NOMO-1 (cell line): Measurements from ENCODE around the gene U2AF2.

ENCODE experiments used
- DNase-seq, 2 experiments: peaks; one replicate each; lab custom pipeline; 2025; ENCODE audit not compliant: unreplicated experiment in 2 of 2; lab: John Stamatoyannopoulos, UW

U2AF2 gene

DNA sequence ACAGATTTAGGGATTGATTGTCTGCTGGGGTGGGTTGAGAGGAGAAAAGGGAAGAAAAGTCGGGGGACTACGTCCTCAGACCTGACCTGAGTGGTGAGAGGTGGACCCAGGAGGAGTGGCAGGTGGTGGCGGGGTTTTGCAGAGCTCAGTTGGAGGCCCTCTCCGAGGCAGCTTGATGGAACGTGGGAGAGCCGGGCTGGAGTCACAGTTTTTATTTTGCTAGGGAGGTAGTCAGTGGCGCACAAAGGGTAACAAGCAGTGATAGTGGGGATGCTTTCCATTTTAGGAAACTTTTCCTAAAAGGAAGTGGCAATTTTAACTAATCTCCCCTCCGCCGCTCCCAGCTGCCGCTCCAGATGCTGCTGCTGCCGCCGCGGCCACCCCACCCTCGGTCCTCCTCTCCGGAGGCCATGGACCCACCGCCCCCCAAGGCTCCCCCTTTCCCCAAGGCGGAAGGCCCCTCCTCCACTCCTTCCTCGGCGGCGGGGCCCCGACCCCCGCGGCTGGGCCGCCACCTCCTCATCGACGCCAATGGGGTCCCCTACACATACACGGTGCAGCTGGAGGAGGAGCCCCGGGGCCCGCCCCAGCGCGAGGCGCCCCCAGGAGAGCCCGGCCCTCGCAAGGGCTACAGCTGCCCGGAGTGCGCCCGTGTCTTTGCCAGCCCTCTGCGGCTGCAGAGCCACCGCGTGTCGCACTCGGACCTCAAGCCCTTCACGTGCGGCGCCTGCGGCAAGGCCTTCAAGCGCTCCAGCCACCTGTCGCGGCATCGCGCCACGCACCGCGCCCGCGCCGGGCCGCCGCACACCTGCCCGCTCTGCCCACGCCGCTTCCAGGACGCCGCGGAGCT is 12.5 kb upstream of the U2AF2 start:
- no peak for DNase-seq

DNA sequence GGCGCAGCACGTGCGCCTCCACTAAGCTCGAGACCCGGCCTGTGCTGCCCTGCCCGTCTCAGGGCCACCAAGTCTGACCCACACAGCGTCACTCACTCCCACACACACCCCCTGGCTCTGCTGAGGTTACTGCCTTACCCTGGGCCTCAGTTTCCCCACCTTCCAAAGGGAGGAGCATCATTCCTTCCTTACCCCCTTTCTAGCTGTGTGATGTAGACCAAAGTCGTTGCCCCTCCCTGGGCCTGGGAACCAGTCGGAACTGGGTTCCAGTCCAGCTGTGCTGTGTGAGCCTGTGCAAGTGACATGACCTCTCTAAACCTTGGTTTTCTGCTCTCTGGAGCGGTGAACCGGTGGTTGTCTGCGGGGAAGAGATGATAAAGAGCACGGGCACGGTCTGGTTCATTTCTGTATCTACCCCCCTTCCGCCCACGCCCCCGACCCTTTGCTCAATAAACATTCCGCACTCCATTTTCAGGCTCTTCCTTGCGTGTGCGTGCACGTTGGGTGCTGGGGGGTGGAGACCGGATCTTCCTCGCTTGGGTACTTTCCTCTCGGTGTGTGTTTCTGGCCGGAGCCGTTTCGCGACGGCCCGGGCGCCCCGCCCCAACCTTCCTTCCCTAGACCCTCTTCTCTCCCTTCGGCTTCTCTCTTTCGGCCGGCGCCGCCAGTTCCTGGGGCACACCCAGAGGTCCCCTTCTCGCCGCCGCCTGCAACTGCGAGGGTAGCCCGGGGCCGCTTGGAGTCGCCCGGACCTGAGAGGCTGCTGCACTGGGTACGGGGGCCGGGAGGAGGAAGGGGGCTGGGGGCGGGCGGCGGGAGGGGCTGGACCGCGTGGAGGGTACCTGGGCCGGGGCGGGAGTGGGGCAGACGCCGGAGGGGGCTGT is 11.6 kb upstream of the U2AF2 start, which contains the start of gene ZNF581:
ZNF581 (plus strand) TSS at position 647 of the 884 bp plus-strand sequence. CDS start 923 bp downstream, outside the sequence.
- DNase-seq: peak; percentile 66 to 68

DNA sequence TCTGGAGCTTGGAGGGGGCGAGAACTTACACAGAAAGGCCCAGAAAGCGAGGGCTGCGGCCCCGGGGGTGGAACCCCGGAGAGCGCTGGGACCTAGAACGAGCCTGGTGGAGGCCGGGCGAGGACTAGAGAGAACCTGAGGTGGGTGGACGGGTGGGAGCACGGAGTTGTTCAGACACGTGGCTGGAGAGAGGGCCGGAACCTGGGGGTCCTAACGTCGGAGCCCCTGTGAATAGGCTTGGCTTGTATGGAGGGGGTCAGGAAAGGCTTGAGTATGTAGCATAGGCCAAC is 11.0 kb upstream of the U2AF2 start:
- no peak for DNase-seq

DNA sequence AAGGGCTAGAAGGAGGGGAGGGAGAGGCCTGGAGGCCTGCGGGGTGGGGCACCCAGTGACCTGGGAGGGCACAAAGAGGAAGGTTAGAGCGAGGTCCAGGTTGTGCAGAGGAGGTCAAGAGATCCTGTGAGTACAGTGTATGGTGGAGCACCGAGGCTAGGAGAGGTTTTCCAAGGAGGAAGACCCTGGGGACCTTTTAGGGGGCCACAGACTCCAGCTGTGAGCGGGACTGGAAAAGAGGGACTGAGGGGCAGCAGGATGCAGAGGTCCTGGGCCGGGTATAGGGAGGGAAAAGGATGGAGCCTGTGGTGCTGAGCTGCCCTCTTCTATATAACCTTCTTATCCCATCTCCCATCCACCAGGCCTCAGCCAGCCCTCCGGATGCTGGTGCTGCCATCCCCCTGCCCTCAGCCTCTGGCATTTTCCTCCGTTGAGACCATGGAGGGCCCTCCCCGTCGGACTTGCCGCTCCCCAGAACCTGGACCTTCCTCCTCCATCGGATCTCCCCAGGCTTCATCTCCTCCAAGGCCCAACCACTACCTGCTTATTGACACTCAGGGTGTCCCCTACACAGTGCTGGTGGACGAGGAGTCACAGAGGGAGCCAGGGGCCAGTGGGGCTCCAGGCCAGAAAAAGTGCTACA is 10.5 kb upstream of the U2AF2 start:
- DNase-seq: no peak

DNA sequence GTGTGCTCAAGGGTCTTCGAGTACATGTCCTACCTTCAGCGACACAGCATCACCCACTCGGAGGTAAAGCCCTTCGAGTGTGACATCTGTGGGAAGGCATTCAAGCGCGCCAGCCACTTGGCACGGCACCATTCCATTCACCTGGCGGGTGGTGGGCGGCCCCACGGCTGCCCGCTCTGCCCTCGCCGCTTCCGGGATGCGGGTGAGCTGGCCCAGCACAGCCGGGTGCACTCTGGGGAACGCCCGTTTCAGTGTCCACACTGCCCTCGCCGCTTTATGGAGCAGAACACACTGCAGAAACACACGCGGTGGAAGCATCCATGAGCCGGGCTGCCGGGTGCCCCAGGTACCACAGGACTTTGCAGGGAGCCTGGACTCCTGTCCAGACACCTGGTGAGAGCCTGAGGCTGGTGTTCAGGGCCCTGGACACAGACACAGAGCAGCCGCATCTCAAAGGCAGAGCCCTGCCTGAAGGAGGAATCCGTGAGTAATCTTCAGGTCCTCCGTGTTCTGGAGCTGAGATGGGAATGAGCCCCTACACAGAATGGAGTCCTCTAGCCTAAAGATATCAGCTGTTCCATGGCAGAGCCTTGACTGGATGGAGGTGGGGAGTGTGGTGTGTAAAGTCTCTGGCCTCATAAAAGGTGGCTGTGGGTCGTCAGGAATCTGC is 9.9 kb upstream of the U2AF2 start:
- no peak for DNase-seq

DNA sequence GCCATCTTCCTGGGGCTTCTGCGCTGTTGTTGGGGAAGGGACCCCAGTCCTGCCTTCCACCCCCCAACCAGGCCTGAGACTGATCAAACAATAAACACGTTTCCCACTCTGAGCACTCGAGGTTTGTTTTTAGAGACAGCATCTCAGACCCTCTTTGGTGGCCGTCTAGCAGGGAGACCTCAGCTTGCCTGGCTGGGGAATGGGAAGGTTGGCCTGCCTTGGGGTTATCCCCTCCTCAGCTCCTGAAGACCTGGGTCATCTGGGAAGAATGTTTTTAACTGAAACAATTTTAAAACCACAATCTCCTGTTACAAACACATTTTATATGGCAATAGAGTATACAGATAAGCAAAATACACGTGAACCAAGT is 9.3 kb upstream of the U2AF2 start:
- DNase-seq: no peak

DNA sequence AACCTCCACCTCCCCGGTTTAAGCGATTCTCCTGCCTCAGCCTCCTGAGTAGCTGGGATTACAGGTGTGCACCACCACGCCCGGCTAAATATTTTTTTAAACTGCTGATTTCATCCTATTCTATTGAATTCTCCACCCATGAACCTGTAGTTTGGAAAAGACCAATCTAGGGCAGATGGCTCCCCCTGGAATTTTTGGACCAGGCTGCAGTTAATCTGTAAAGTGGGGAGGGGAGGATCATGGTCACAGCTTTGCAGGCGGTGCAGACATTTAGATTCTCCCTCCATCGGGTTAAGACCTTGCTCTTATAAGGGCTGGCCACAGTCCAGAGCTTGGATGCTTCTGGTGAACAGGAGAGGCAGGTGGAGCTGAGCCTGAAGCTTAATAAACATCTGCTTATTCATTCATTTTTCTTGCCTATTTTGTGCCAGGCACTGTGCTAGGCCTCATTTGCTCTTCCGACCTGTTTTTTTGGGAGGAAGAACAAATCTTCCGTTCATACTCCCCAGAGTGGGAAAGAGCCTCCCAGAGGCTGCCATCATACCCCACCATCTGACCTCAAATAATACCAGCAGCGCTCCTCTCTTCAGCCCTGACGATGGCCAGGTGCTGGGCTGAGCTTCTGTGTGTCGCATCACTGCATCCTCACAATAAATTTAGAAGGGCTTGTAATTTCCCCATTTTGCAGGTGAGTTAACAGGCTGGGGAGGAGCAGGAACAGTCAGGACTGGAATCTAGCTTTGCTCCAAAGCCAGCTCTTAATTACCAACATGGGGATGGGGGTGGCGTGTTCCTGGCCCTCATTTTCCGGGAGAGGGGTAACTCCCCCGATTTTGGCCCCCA is 7.7 kb upstream of the U2AF2 start:
- DNase-seq: no peak

DNA sequence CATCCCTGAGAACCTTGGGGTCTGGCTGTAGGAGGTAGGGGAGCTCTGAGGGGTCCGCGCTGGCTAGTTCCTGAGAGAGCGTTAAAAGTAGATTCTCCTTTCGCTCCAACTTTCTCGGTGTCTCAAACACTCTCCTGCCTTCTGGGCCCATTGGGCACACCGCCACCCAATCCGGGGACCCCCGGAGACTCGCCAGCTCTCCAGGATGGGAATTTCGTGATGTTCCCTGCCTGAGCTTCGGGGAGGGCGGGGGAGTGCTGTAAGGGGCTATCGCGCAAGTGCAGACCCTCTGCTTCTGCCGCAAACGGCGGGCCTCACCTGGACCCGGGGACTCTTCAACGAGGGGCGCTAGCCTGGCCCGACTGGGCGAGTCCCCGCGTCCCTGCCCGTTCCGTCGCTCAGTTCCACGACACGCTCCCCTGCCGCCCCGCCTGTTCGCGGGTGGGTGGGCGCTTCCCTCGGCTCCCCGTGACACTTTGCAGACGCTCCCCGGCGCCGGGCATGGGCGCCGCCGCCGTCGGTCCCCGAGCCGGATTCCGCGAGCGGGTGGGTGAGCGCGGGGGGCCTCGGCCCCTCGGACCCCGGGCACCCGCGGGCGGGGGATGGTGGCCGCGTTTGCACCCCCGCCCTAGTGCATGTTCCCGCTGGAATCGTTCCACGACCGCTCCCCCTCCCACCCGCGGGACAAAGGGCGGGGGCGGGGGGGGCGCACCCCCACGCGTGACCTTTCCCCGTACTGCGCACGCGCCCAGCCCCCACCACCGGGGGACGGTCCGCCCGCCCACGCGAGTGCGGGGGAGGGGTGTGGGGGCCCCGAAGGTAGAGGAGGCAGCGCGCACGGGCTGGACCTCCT is 6.9 kb upstream of the U2AF2 start, which contains the start of gene CCDC106:
CCDC106 (plus strand) TSS at position 481 of the 853 bp plus-strand sequence. CDS start 835 bp downstream, outside the sequence.
- peak; percentile 27 to 40 for DNase-seq

DNA sequence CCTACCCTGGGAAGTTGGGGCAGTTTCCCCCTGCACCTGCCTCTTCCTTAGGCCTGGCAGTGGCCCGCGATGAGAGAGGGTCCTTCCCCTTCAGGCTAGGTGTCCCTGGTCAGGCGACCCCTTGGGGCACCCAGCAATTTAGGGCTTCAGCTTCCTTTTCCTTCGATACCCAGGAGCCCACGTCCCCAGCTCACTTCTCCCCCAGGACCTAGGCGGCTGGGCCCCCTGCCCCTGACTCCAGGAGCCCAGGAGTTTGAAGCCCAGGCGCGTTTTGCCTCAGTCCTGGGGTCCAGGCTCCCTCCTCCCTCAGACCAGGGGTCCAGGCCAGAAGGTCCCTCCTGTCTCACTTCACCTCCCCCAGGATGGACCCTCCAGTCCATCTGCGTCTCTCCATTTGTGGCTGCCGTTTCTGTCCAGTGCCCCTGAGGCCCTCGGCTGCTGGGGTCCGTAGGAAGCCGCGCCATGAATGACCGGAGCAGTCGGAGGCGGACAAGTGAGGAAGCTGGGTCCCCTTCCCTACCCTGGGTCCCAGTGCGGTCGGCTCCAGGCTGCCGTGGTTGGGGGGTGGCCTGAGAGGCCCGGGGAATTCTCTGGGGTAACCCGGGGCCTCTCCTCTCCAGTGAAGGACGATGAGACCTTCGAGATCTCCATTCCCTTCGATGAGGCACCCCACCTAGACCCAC is 6.1 kb upstream of the U2AF2 start:
- DNase-seq: no peak

DNA sequence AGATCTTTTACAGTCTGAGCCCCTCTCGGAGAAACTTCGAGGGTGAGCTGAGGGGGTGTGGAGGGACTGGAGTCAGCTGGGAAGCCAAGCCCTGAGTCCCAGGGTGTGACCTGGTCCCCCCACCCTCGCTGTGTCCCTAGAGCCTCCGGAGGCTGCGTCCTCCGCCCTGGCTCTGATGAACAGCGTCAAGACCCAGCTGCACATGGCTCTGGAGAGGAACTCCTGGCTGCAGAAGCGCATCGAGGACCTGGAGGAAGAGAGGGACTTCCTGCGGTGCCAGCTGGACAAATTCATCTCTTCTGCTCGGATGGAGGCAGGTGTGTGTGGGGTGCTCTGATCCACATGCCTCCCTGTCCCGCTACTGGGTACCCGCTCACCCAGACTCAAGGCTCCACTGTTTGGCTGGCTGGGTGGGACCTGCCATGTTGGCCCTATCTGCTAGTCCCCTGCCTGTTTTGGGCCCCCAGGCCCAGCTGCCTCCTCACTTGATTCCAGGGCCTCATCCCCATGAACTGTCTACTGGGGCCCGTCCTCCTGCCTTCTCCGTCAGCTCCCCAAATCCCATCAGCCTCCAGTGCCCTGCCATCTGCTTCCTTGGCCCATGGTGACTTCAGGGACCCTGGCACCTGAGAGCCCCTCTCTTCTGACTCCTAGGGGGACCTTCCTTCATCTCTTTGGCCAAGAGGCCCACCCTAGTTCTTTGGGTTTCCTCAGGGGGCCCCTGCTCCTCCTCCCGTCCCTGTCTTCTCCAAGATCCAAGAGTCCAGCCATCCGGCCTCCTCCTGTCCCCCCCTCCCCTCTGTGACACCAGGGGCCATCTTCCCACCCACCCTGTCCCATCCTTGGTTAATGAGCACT is 5.3 kb upstream of the U2AF2 start:
- no peak for DNase-seq

DNA sequence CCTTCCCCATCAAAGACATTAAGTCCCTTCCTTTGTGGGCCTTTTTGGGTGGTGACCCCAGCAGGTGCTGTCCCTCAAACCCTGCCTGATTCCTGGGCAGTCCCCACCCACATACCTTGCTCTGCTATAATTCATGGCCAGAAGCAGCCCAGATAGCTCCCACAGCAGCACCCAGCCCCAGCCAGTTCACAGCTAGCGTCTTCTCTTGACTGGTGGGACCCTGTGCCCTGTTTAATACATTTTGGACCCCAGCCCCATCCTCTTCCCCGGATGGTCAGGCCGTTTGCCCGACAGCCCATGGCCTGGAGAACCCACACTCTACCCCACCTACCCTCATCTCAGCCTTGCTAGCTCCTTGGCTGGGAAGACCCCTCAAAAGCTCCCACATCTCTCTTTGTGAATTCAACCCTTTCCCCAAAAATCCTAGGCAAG is 4.7 kb upstream of the U2AF2 start:
- DNase-seq: no peak

DNA sequence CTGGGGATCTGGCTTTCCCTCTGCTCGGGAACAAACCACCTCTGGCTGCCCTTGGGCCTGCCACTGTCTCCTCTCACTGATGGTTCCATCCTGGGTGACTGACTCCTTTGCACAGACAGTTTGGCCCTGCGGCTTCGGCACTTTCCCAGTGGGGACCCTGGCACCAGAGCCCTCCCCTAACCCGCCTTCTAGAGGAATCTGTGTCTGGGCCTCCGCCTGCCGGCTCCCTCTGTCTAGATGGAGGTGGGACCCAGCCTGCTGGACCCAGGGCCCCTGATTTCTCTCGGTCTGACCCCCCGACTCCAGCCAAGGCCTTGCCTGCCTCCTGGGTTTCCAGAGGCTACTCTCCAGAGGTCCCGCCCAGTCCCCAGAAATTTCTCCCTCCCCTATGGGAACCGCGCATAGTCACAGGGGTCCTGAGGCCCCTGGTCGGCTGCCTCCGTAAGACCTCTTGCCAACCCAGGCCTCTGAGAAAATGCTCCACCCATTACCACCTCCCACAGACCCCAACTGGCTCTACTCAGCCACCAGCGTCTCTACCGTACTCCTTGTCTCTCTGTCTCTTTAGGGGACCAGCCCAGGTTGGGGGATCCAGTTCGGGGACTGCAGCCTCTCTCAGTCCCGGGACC is 4.1 kb upstream of the U2AF2 start:
- no peak for DNase-seq

DNA sequence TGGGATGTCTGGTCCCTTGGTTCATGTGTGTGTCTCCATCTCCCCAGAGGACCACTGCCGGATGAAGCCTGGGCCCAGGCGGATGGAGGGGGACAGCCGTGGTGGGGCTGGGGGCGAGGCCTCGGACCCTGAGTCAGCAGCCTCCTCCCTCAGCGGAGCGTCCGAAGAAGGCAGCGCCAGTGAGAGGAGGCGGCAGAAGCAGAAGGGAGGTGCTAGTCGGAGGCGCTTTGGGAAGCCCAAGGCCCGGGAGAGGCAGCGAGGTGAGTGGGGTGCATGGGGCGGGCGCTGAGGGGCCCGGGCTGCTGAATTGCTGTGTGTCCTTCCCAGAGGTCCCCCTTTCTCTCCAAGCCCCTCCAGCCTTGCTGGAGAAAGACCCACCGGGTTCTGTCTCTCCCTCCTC is 3.6 kb upstream of the U2AF2 start:
- no peak for DNase-seq

DNA sequence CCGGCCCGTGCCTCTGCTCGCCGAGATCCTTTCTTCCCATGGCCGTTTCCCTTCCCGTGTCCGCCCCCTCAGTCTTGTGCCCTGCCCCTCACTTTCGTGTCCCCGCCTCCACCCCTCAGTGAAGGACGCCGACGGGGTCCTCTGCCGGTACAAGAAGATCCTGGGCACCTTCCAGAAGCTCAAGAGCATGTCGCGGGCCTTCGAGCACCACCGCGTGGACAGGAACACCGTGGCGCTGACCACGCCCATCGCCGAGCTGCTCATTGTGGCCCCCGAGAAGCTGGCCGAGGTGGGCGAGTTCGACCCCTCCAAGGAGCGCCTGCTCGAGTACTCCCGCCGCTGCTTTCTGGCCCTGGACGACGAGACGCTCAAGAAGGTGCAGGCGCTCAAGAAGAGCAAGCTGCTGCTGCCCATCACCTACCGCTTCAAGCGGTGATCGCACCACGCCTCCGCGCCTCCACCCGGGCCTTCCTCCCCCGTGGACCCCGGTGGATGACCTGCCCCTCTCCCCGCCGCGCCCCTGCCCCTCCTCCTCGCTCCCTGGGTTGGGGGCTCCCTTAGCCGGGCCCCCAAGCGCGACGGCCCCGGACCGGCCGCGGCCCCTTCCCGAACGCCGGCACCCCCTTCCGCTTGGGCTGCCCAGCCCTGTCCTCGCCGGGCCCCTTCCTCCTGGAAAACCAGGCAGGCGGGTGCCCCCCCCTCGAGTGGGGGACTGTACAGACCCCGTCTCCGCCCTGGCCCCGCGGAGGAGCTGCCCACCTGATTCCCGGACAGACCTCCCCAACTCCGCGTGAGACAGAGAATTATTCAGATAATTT is 2.3 kb upstream of the U2AF2 start:
- DNase-seq: no peak

DNA sequence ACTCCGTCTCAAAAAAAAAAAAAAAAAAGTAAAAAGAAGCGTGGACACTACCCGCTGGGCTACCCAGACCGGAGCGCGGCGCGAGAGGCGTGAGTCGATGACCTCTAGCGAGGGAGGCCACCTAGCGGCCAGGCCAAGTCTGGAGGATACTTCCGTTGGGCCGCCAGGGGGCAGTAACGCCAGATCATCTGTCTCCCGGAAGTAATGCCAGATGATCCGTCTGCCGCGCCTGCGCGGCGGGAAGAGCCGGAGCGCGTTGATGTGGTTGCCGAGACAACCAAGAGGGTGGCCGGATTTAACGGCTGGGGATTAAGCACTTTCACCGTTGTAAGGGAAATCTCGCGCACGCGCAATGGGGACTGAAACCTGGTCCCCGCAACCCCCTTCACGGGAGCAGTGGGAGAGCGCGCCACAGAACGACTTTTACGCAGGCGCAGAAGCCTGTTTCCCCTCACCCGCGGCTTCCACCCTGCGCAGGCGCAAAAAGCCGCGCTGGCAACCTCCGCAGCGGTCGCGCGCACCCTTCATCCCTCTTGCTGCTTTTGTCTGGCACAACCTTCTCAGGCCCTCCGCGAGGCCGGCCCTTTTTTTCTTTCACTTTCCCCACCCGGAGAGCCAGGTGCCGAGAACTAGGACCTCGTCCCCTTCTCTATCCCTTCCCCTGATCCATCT is 1.0 kb upstream of the U2AF2 start:
- DNase-seq: peak; percentile 92 to 96
